ENCODE measurements around the gene MAP2K7. TPM values are rescaled to one million over a fixed set of nuclear protein-coding genes. Genes with fewer than 3 reads are reported as not detected.

The MAP2K7 gene
- total RNA-seq, 4 donors from 2014 or later: 11.9 to 125 (median 20.9) TPM

- TF ChIP-seq CTCF (IDR thresholded peaks at IDR 0.05) (no peak), POLR2AphosphoS5 (IDR thresholded peaks at IDR 0.05) (no peak), EP300 (IDR thresholded peaks at IDR 0.05; ENCODE audit: low read depth) (no peak), POLR2A (IDR thresholded peaks at IDR 0.05) (no peak)
- WGBS, 2 donors (ENCODE audit: low coverage in 1 of 2): 30 to 52% methylated on average over 3 to 9 of the region's 10 CpGs
Measured at GRCh38 chr19:7865262-7865911, 38.3 kb upstream of the MAP2K7 start.

GRCh38 chr19:7866399-7867091 lies 37.1 kb upstream of the MAP2K7 start:
- DNase-seq: no peak

More at GRCh38 chr19:7865262-7865911, 38.3 kb upstream of the MAP2K7 start:
- Histone ChIP-seq H3K9me3 (no peaks in the 10 kb centered on the region), H3K27me3 (peaks cover 79% of the 10 kb centered on the region), H3K4me1 (peaks cover 15 to 41% (median 35%) of the 10 kb centered on the region in 4 donors), H3K27ac (no peak overlapping the region), H3K36me3 (no peaks in the 10 kb centered on the region), H3K4me3 (no peak overlapping the region)
- DNase-seq: no peak
- intact Hi-C loops (cut with DNase I; ENCODE audit: low total_unique reads): no loop called here
- in situ Hi-C loops (cut with MboI; ENCODE audit: low pct_ligation_motif_present in 1 of 4, low pct_unique_long_range_greater_than_20kb in 1 of 4, low sequenced_read_pairs in 3 of 4): no loop called here

GRCh38 chr19:7867092-7867844 lies 36.4 kb upstream of the MAP2K7 start:
- intact Hi-C loops (cut with DNase I; ENCODE audit: low total_unique reads): no loop called here
- no peak for DNase-seq
- H3K36me3 ChIP-seq: no peaks in the 10 kb centered on the region
- H3K4me1 ChIP-seq: peaks cover 15 to 46% (median 38%) of the 10 kb centered on the region in 4 donors
- in situ Hi-C loops (cut with MboI; ENCODE audit: low pct_ligation_motif_present in 1 of 4, low pct_unique_long_range_greater_than_20kb in 1 of 4, low sequenced_read_pairs in 3 of 4): no loop called here
- TF ChIP-seq POLR2A (IDR thresholded peaks at IDR 0.05): no peak
- no peak overlapping the region for H3K27ac ChIP-seq
- WGBS, 2 donors (ENCODE audit: low coverage in 1 of 2): 56 to 83% methylated on average over 1 to 9 of the region's 9 CpGs
- H3K27me3 ChIP-seq: peaks cover 63% of the 10 kb centered on the region
- no peaks in the 10 kb centered on the region for H3K9me3 ChIP-seq
- no peak overlapping the region for H3K4me3 ChIP-seq

More at GRCh38 chr19:7866399-7867091, 37.1 kb upstream of the MAP2K7 start:
- TF ChIP-seq EP300 (IDR thresholded peaks at IDR 0.05; ENCODE audit: low read depth) (no peak), POLR2A (IDR thresholded peaks at IDR 0.05) (no peak), POLR2AphosphoS5 (IDR thresholded peaks at IDR 0.05) (no peak), CTCF (IDR thresholded peaks at IDR 0.05) (no peak)
- Histone ChIP-seq H3K4me1 (peaks cover 16 to 46% (median 38%) of the 10 kb centered on the region in 4 donors), H3K27ac (no peak overlapping the region), H3K36me3 (no peaks in the 10 kb centered on the region), H3K4me3 (no peak overlapping the region), H3K9me3 (no peaks in the 10 kb centered on the region), H3K27me3 (peaks cover 68% of the 10 kb centered on the region)
- intact Hi-C loops (cut with DNase I; ENCODE audit: low total_unique reads) (no loop called here), in situ Hi-C loops (cut with MboI; ENCODE audit: low pct_ligation_motif_present in 1 of 4, low pct_unique_long_range_greater_than_20kb in 1 of 4, low sequenced_read_pairs in 3 of 4) (no loop called here)
- 74% methylated on average over 12 of the region's 12 CpGs; no CpG with 5 or more reads in 1 of the 2 donors for WGBS, 2 donors (ENCODE audit: low coverage in 1 of 2)

- Histone ChIP-seq H3K4me3 (peak overlapping the region in 2 of 4 donors; percentile 42 to 47), H3K27ac (peak overlapping the region in 2 of 4 donors; percentile 71 to 82), H3K4me1 (peaks cover 14 to 39% (median 36%) of the 10 kb centered on the region in 4 donors), H3K9me3 (no peaks in the 10 kb centered on the region), H3K36me3 (no peaks in the 10 kb centered on the region), H3K27me3 (peaks cover 65% of the 10 kb centered on the region)
- in situ Hi-C loops (cut with MboI; ENCODE audit: low pct_ligation_motif_present in 1 of 4, low pct_unique_long_range_greater_than_20kb in 1 of 4, low sequenced_read_pairs in 3 of 4): no loop called here
- no peak for TF ChIP-seq POLR2AphosphoS5 (IDR thresholded peaks at IDR 0.05)
- intact Hi-C loops (cut with DNase I; ENCODE audit: low total_unique reads): no loop called here
- no peak for DNase-seq
- 22% methylated on average over 21 of the region's 21 CpGs; no CpG with 5 or more reads in 1 of the 2 donors for WGBS, 2 donors (ENCODE audit: low coverage in 1 of 2)
Measured at GRCh38 chr19:7868326-7868670, 35.4 kb upstream of the MAP2K7 start.

Measured in transverse colon (tissue), 4 donors.